ENCODE measurements around the gene STPG3. TPM values are rescaled to one million over a fixed set of nuclear protein-coding genes. Genes with fewer than 3 reads are reported as not detected.
"Not testable (repeated sequence)": the region's sequence is repeated elsewhere in the genome, so short reads cannot be mapped to it uniquely, and the experiment has no call there.

STPG3 gene
- total and polyA plus RNA-seq, 2 donors: 0.09 to 0.43 TPM

GRCh38 chr9:137262173-137262908, 11.3 kb downstream of the STPG3 start:
- H3K36me3 ChIP-seq (ENCODE audit: control insufficient read depth in 2 of 2, insufficient read depth in 2 of 2, low read length in 1 of 2): peaks cover 46 to 54% of the 10 kb centered on the region in 2 donors

GRCh38 chr9:137262909-137263285, 11.8 kb downstream of the STPG3 start:
- H3K4me1 ChIP-seq (ENCODE audit: control insufficient read depth in 2 of 2, insufficient read depth in 2 of 2, low read length in 2 of 2): no peaks in the 10 kb centered on the region
- no peak for DNase-seq (ENCODE audit: low read depth in 6 of 9, low spot score in 9 of 9)
- H3K36me3 ChIP-seq (ENCODE audit: control insufficient read depth in 2 of 2, insufficient read depth in 2 of 2, low read length in 1 of 2): peaks cover 46 to 57% of the 10 kb centered on the region in 2 donors
- WGBS: 93% methylated on average over 24 of the region's 24 CpGs
- peaks cover 2 to 7% of the 10 kb centered on the region in 2 donors for H3K27me3 ChIP-seq (ENCODE audit: control insufficient read depth in 2 of 2, insufficient read depth in 1 of 2, low read length in 1 of 2)
- no peak overlapping the region for H3K27ac ChIP-seq (ENCODE audit: low read depth in 1 of 2, low read length in 1 of 2)
- no peak overlapping the region for H3K4me3 ChIP-seq (ENCODE audit: low read length in 2 of 2)
- H3K9me3 ChIP-seq (ENCODE audit: control insufficient read depth in 2 of 2, insufficient read depth in 1 of 2, low read length in 1 of 2): no peaks in the 10 kb centered on the region

More at GRCh38 chr9:137262173-137262908, 11.3 kb downstream of the STPG3 start:
- H3K4me1 ChIP-seq (ENCODE audit: control insufficient read depth in 2 of 2, insufficient read depth in 2 of 2, low read length in 2 of 2); H3K27me3 ChIP-seq (ENCODE audit: control insufficient read depth in 2 of 2, insufficient read depth in 1 of 2, low read length in 1 of 2); H3K27ac ChIP-seq (ENCODE audit: low read depth in 1 of 2, low read length in 1 of 2); H3K9me3 ChIP-seq (ENCODE audit: control insufficient read depth in 2 of 2, insufficient read depth in 1 of 2, low read length in 1 of 2); H3K4me3 ChIP-seq (ENCODE audit: low read length in 2 of 2); DNase-seq (ENCODE audit: low read depth in 6 of 9, low spot score in 9 of 9): not testable (repeated sequence)
- 73% methylated on average over 15 of the region's 15 CpGs for WGBS

- Histone ChIP-seq H3K36me3 (ENCODE audit: control insufficient read depth in 2 of 2, insufficient read depth in 2 of 2, low read length in 1 of 2) (peaks cover 45 to 60% of the 10 kb centered on the region in 2 donors), H3K9me3 (ENCODE audit: control insufficient read depth in 2 of 2, insufficient read depth in 1 of 2, low read length in 1 of 2) (no peaks in the 10 kb centered on the region), H3K4me1 (ENCODE audit: control insufficient read depth in 2 of 2, insufficient read depth in 2 of 2, low read length in 2 of 2) (no peaks in the 10 kb centered on the region), H3K4me3 (ENCODE audit: low read length in 2 of 2) (no peak overlapping the region), H3K27ac (ENCODE audit: low read depth in 1 of 2, low read length in 1 of 2) (no peak overlapping the region), H3K27me3 (ENCODE audit: control insufficient read depth in 2 of 2, insufficient read depth in 1 of 2, low read length in 1 of 2) (peaks cover 2 to 11% of the 10 kb centered on the region in 2 donors)
- DNase-seq (ENCODE audit: low read depth in 6 of 9, low spot score in 9 of 9): no peak
- WGBS: 87% methylated on average over 10 of the region's 10 CpGs
These were observed 12.4 kb downstream of the STPG3 start for GRCh38 chr9:137263506-137263905.

GRCh38 chr9:137264067-137264466, 13.0 kb downstream of the STPG3 start:
- peaks cover 2 to 15% of the 10 kb centered on the region in 2 donors for H3K27me3 ChIP-seq (ENCODE audit: control insufficient read depth in 2 of 2, insufficient read depth in 1 of 2, low read length in 1 of 2)
- H3K9me3 ChIP-seq (ENCODE audit: control insufficient read depth in 2 of 2, insufficient read depth in 1 of 2, low read length in 1 of 2): no peaks in the 10 kb centered on the region
- WGBS: 99% methylated on average over 22 of the region's 22 CpGs
- no peak for DNase-seq (ENCODE audit: low read depth in 6 of 9, low spot score in 9 of 9)
- no peak overlapping the region for H3K4me3 ChIP-seq (ENCODE audit: low read length in 2 of 2)
- no peaks in the 10 kb centered on the region for H3K4me1 ChIP-seq (ENCODE audit: control insufficient read depth in 2 of 2, insufficient read depth in 2 of 2, low read length in 2 of 2)
- no peak overlapping the region for H3K27ac ChIP-seq (ENCODE audit: low read depth in 1 of 2, low read length in 1 of 2)
- H3K36me3 ChIP-seq (ENCODE audit: control insufficient read depth in 2 of 2, insufficient read depth in 2 of 2, low read length in 1 of 2): peaks cover 43 to 61% of the 10 kb centered on the region in 2 donors

GRCh38 chr9:137265496-137266161, 14.5 kb downstream of the STPG3 start:
- no peaks in the 10 kb centered on the region for H3K9me3 ChIP-seq (ENCODE audit: control insufficient read depth in 2 of 2, insufficient read depth in 1 of 2, low read length in 1 of 2)
- H3K4me3 ChIP-seq (ENCODE audit: low read length in 2 of 2): no peak overlapping the region
- H3K36me3 ChIP-seq (ENCODE audit: control insufficient read depth in 2 of 2, insufficient read depth in 2 of 2, low read length in 1 of 2): peaks cover 42 to 67% of the 10 kb centered on the region in 2 donors
- H3K27me3 ChIP-seq (ENCODE audit: control insufficient read depth in 2 of 2, insufficient read depth in 1 of 2, low read length in 1 of 2): peaks cover 10 to 26% of the 10 kb centered on the region in 2 donors
- 95% methylated on average over 29 of the region's 29 CpGs for whole genome bisulfite sequencing
- no peak overlapping the region for H3K27ac ChIP-seq (ENCODE audit: low read depth in 1 of 2, low read length in 1 of 2)
- DNase-seq (ENCODE audit: low read depth in 6 of 9, low spot score in 9 of 9): no peak
- no peaks in the 10 kb centered on the region for H3K4me1 ChIP-seq (ENCODE audit: control insufficient read depth in 2 of 2, insufficient read depth in 2 of 2, low read length in 2 of 2)

GRCh38 chr9:137266162-137266527, 15.1 kb downstream of the STPG3 start:
- H3K4me3 ChIP-seq (ENCODE audit: low read length in 2 of 2): no peak overlapping the region
- no peak overlapping the region for H3K27ac ChIP-seq (ENCODE audit: low read depth in 1 of 2, low read length in 1 of 2)
- H3K9me3 ChIP-seq (ENCODE audit: control insufficient read depth in 2 of 2, insufficient read depth in 1 of 2, low read length in 1 of 2): no peaks in the 10 kb centered on the region
- peaks cover 42 to 71% of the 10 kb centered on the region in 2 donors for H3K36me3 ChIP-seq (ENCODE audit: control insufficient read depth in 2 of 2, insufficient read depth in 2 of 2, low read length in 1 of 2)
- peaks cover 4 to 5% of the 10 kb centered on the region in 2 donors for H3K4me1 ChIP-seq (ENCODE audit: control insufficient read depth in 2 of 2, insufficient read depth in 2 of 2, low read length in 2 of 2)
- H3K27me3 ChIP-seq (ENCODE audit: control insufficient read depth in 2 of 2, insufficient read depth in 1 of 2, low read length in 1 of 2): peaks cover 10 to 29% of the 10 kb centered on the region in 2 donors
- 98% methylated on average over 15 of the region's 15 CpGs for WGBS
- DNase-seq (ENCODE audit: low read depth in 6 of 9, low spot score in 9 of 9): no peak

GRCh38 chr9:137266585-137267453, 15.7 kb downstream of the STPG3 start:
- peaks cover 42 to 71% of the 10 kb centered on the region in 2 donors for H3K36me3 ChIP-seq (ENCODE audit: control insufficient read depth in 2 of 2, insufficient read depth in 2 of 2, low read length in 1 of 2)
- no peak for DNase-seq (ENCODE audit: low read depth in 6 of 9, low spot score in 9 of 9)
- H3K4me3 ChIP-seq (ENCODE audit: low read length in 2 of 2): no peak overlapping the region
- peaks cover 10 to 29% of the 10 kb centered on the region in 2 donors for H3K27me3 ChIP-seq (ENCODE audit: control insufficient read depth in 2 of 2, insufficient read depth in 1 of 2, low read length in 1 of 2)
- no peak overlapping the region for H3K27ac ChIP-seq (ENCODE audit: low read depth in 1 of 2, low read length in 1 of 2)
- H3K9me3 ChIP-seq (ENCODE audit: control insufficient read depth in 2 of 2, insufficient read depth in 1 of 2, low read length in 1 of 2): no peaks in the 10 kb centered on the region
- H3K4me1 ChIP-seq (ENCODE audit: control insufficient read depth in 2 of 2, insufficient read depth in 2 of 2, low read length in 2 of 2): peaks cover 11% of the 10 kb centered on the region in 2 donors
- 93% methylated on average over 34 of the region's 34 CpGs for WGBS

- Histone ChIP-seq H3K4me1 (ENCODE audit: control insufficient read depth in 2 of 2, insufficient read depth in 2 of 2, low read length in 2 of 2) (peaks cover 17 to 22% of the 10 kb centered on the region in 2 donors), H3K4me3 (ENCODE audit: low read length in 2 of 2) (no peak overlapping the region), H3K27ac (ENCODE audit: low read depth in 1 of 2, low read length in 1 of 2) (no peak overlapping the region), H3K27me3 (ENCODE audit: control insufficient read depth in 2 of 2, insufficient read depth in 1 of 2, low read length in 1 of 2) (peaks cover 12 to 38% of the 10 kb centered on the region in 2 donors), H3K9me3 (ENCODE audit: control insufficient read depth in 2 of 2, insufficient read depth in 1 of 2, low read length in 1 of 2) (no peaks in the 10 kb centered on the region), H3K36me3 (ENCODE audit: control insufficient read depth in 2 of 2, insufficient read depth in 2 of 2, low read length in 1 of 2) (peaks cover 50 to 80% of the 10 kb centered on the region in 2 donors)
- 97% methylated on average over 6 of the region's 6 CpGs for WGBS
- no peak for DNase-seq (ENCODE audit: low read depth in 6 of 9, low spot score in 9 of 9)
These were observed 16.9 kb downstream of the STPG3 start for GRCh38 chr9:137267933-137268355.

Data from thymus (tissue), 11 donors.